ENCODE data around the gene TSPAN33. TPM values are rescaled to one million over a fixed set of nuclear protein-coding genes. Genes with fewer than 3 reads are reported as not detected.

Gene TSPAN33
- total and polyA plus RNA-seq, 2 experiments from 2014 or later, result 10.0 to 14.9 TPM

GRCh38 chr7:129184981-129185670 lies 40.6 kb downstream of the TSPAN33 start:
- Histone ChIP-seq H3K4me1 (ENCODE audit: low read depth) (peaks cover 21% of the 10 kb centered on the region), H3K4me3 (no peak overlapping the region), H3K27ac (no peak overlapping the region), H3K27me3 (no peaks in the 10 kb centered on the region), H3K36me3 (no peaks in the 10 kb centered on the region), H3K9me3 (ENCODE audit: low read depth) (no peaks in the 10 kb centered on the region)
- DNase-seq (ENCODE audit: low read depth in 1 of 2, low spot score in 1 of 2), result no peak
- no peak for TF ChIP-seq CTCF (IDR thresholded peaks at IDR 0.05; ENCODE audit: low read depth, low read length)

- no peak for DNase-seq (ENCODE audit: low read depth in 1 of 2, low spot score in 1 of 2)
- peaks cover 33% of the 10 kb centered on the region for H3K4me1 ChIP-seq (ENCODE audit: low read depth)
Observed at GRCh38 chr7:129186749-129187260, 42.3 kb downstream of the TSPAN33 start.

GRCh38 chr7:129187681-129188371 lies 43.3 kb downstream of the TSPAN33 start:
- no peak for TF ChIP-seq CTCF (IDR thresholded peaks at IDR 0.05; ENCODE audit: low read depth, low read length)
- Histone ChIP-seq H3K27me3 (no peaks in the 10 kb centered on the region), H3K36me3 (peaks cover 3% of the 10 kb centered on the region), H3K4me3 (peak overlapping the region; percentile 67), H3K9me3 (ENCODE audit: low read depth) (no peaks in the 10 kb centered on the region), H3K27ac (peak overlapping the region; percentile 95), H3K4me1 (ENCODE audit: low read depth) (peaks cover 33% of the 10 kb centered on the region)
- DNase-seq (ENCODE audit: low read depth in 1 of 2, low spot score in 1 of 2), result no peak

More at GRCh38 chr7:129186749-129187260, 42.3 kb downstream of the TSPAN33 start:
- TF ChIP-seq CTCF (IDR thresholded peaks at IDR 0.05; ENCODE audit: low read depth, low read length), result no peak
- H3K9me3 ChIP-seq (ENCODE audit: low read depth), result no peaks in the 10 kb centered on the region
- no peak overlapping the region for H3K4me3 ChIP-seq
- H3K36me3 ChIP-seq, result no peaks in the 10 kb centered on the region
- H3K27ac ChIP-seq, result no peak overlapping the region
- no peaks in the 10 kb centered on the region for H3K27me3 ChIP-seq

GRCh38 chr7:129188372-129188891 lies 43.9 kb downstream of the TSPAN33 start, which contains the start of gene SMO:
Gene SMO, plus strand, starts transcription at chr7:129188633. Its CDS starts 519 bp downstream, at chr7:129189152.
- H3K36me3 ChIP-seq, result peaks cover 3% of the 10 kb centered on the region
- no peaks in the 10 kb centered on the region for H3K9me3 ChIP-seq (ENCODE audit: low read depth)
- peak within 1 kb of the TSS; percentile 95 for H3K27ac ChIP-seq
- H3K4me1 ChIP-seq (ENCODE audit: low read depth), result peaks cover 33% of the 10 kb centered on the region
- peak within 1 kb of the TSS; percentile 67 for H3K4me3 ChIP-seq
- peak; percentile 70 to 96 for DNase-seq (ENCODE audit: low read depth in 1 of 2, low spot score in 1 of 2)
- no peak for TF ChIP-seq CTCF (IDR thresholded peaks at IDR 0.05; ENCODE audit: low read depth, low read length)
- no peaks in the 10 kb centered on the region for H3K27me3 ChIP-seq

- DNase-seq (ENCODE audit: low read depth in 1 of 2, low spot score in 1 of 2), result peak; percentile 38 to 58
- H3K4me3 ChIP-seq, result peak overlapping the region; percentile 67
- peaks cover 33% of the 10 kb centered on the region for H3K4me1 ChIP-seq (ENCODE audit: low read depth)
- H3K27me3 ChIP-seq, result no peaks in the 10 kb centered on the region
- peak overlapping the region; percentile 95 for H3K27ac ChIP-seq
- no peaks in the 10 kb centered on the region for H3K9me3 ChIP-seq (ENCODE audit: low read depth)
- no peak for TF ChIP-seq CTCF (IDR thresholded peaks at IDR 0.05; ENCODE audit: low read depth, low read length)
- H3K36me3 ChIP-seq, result peaks cover 3% of the 10 kb centered on the region
Observed at GRCh38 chr7:129188892-129189660, 44.6 kb downstream of the TSPAN33 start.

All from cardiac muscle cell (in vitro differentiated cells and primary cell).